ENCODE measurements around the gene PON2. TPM values are rescaled to one million over a fixed set of nuclear protein-coding genes. Genes with fewer than 3 reads are reported as not detected.

The PON2 gene
- total RNA-seq, 1 experiment from 2014 or later: 73.7 TPM

DNA sequence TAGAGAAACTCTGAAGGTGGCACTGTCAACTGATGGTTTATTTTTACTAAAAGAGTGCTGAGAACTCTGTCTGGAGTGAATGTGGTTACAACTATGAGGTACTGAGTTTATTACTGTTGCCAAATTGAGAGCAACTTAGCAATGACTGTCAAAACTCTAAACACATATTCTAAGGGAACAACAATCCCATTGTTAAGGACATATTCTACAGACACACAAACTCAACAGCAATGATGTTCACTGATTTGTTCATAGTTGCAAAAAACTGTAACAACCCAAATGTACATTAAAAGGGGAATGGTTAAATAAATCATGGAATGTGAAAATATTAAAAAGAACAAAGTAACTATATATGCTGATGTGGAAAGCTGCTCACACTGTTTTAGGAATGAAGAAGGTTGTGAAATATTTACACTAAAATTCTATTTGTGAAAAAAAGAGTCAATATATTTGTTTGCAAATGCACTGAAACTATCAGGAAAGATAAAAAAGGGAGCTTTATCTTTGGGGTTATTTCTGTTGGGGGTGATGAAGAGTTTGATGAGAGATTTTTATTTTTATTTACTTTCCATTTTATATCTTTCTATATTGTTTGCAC lies 12.9 kb downstream of the PON2 start:
- Mint-ChIP-seq H3K4me1 (ENCODE audit: low read depth, unreplicated experiment) (peaks cover 25% of the 10 kb centered on the region), H3K4me3 (ENCODE audit: low read depth, unreplicated experiment) (no peak overlapping the region), H3K27me3 (ENCODE audit: unreplicated experiment) (no peaks in the 10 kb centered on the region), H3K36me3 (ENCODE audit: insufficient read depth, unreplicated experiment) (peaks cover 7% of the 10 kb centered on the region), H3K9me3 (ENCODE audit: low read depth, unreplicated experiment) (peaks cover 3% of the 10 kb centered on the region), H3K27ac (ENCODE audit: unreplicated experiment) (peak overlapping the region; percentile 73)
- intact Hi-C loops (cut with micrococcal nuclease; ENCODE audit: unreplicated experiment): no loop called here
- DNase-seq: no peak
- TF ChIP-seq CTCF (IDR thresholded peaks at IDR 0.05; ENCODE audit: unreplicated experiment): no peak
- BruUV-seq (replicated peaks): no TSS peak
- CTCF ChIA-PET: no interaction called here

- peak; percentile 5 for DNase-seq
- Mint-ChIP-seq H3K9me3 (ENCODE audit: low read depth, unreplicated experiment) (peaks cover 3% of the 10 kb centered on the region), H3K4me3 (ENCODE audit: low read depth, unreplicated experiment) (no peak overlapping the region), H3K36me3 (ENCODE audit: insufficient read depth, unreplicated experiment) (peaks cover 7% of the 10 kb centered on the region), H3K27ac (ENCODE audit: unreplicated experiment) (peak overlapping the region; percentile 73), H3K4me1 (ENCODE audit: low read depth, unreplicated experiment) (peaks cover 25% of the 10 kb centered on the region), H3K27me3 (ENCODE audit: unreplicated experiment) (no peaks in the 10 kb centered on the region)
- CTCF ChIA-PET: no interaction called here
- BruUV-seq (replicated peaks): no TSS peak
- no peak for TF ChIP-seq CTCF (IDR thresholded peaks at IDR 0.05; ENCODE audit: unreplicated experiment)
- intact Hi-C loops (cut with micrococcal nuclease; ENCODE audit: unreplicated experiment): no loop called here
Measured at GRCh38 chr7:95421000-95421846, 13.6 kb downstream of the PON2 start.

- intact Hi-C loops (cut with micrococcal nuclease; ENCODE audit: unreplicated experiment): no loop called here
- Mint-ChIP-seq H3K36me3 (ENCODE audit: insufficient read depth, unreplicated experiment) (peaks cover 5% of the 10 kb centered on the region), H3K9me3 (ENCODE audit: low read depth, unreplicated experiment) (no peaks in the 10 kb centered on the region), H3K27me3 (ENCODE audit: unreplicated experiment) (no peaks in the 10 kb centered on the region), H3K4me3 (ENCODE audit: low read depth, unreplicated experiment) (no peak overlapping the region), H3K4me1 (ENCODE audit: low read depth, unreplicated experiment) (peaks cover 13% of the 10 kb centered on the region), H3K27ac (ENCODE audit: unreplicated experiment) (no peak overlapping the region)
- TF ChIP-seq CTCF (IDR thresholded peaks at IDR 0.05; ENCODE audit: unreplicated experiment): no peak
- CTCF ChIA-PET: interaction anchor here (1.0 kb wide), 1 partner anchor 100 kb away, joined by 9 read pairs; no protein-coding TSS in a partner anchor
- DNase-seq: no peak
- BruUV-seq (replicated peaks): no TSS peak
Measured at GRCh38 chr7:95412075-95412474, 22.8 kb downstream of the PON2 start.

DNA sequence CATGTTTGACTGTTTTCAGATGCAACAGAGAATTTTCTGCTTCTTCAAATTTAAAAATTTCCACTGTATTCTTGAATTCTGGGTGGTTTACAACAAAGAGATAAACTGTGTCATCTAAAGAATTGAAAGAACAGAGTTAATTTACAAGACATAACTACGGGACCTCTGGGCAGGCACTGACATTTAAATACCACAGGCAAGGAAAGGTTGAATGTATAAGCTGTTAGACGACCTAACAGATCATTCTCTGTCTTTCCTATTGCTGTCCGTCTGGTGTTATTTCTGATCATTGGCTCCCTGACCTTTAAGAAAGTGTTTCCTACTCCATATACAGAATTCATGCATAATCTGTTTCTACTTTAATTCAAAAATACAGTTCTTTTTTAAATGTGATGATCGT lies 23.2 kb downstream of the PON2 start:
- no peak overlapping the region for H3K4me3 Mint-ChIP-seq (ENCODE audit: low read depth, unreplicated experiment)
- no peak for TF ChIP-seq CTCF (IDR thresholded peaks at IDR 0.05; ENCODE audit: unreplicated experiment)
- CTCF ChIA-PET: interaction anchor here (1.0 kb wide), 1 partner anchor 100 kb away, joined by 9 read pairs; no protein-coding TSS in a partner anchor

More for the DNA sequence above, 23.2 kb downstream of the PON2 start:
- intact Hi-C loops (cut with micrococcal nuclease; ENCODE audit: unreplicated experiment): no loop called here
- Mint-ChIP-seq H3K36me3 (ENCODE audit: insufficient read depth, unreplicated experiment) (peaks cover 5% of the 10 kb centered on the region), H3K9me3 (ENCODE audit: low read depth, unreplicated experiment) (no peaks in the 10 kb centered on the region), H3K27ac (ENCODE audit: unreplicated experiment) (no peak overlapping the region), H3K27me3 (ENCODE audit: unreplicated experiment) (no peaks in the 10 kb centered on the region), H3K4me1 (ENCODE audit: low read depth, unreplicated experiment) (peaks cover 13% of the 10 kb centered on the region)
- no peak for DNase-seq
- BruUV-seq (replicated peaks): no TSS peak
